HG02870 (cell line): ENCODE measurements around the gene WDFY3.

Experiments used
- ATAC-seq: cut with Tn5 transposase; IDR thresholded peaks from one replicate; pipeline ENCODE4 v1.9.1; 2021; ENCODE audit warnings: mild to moderate bottlenecking, moderate library complexity; ENCODE audit not compliant: unreplicated experiment

Gene WDFY3

GRCh38 chr4:84948056-84948455 lies 18.4 kb downstream of the WDFY3 start:
- no peak for ATAC-seq

GRCh38 chr4:84944947-84945346 lies 21.5 kb downstream of the WDFY3 start:
- no peak for ATAC-seq

- no peak for ATAC-seq
Observed at GRCh38 chr4:84940960-84941359, 25.5 kb downstream of the WDFY3 start.

GRCh38 chr4:84939113-84939512 lies 27.4 kb downstream of the WDFY3 start:
- ATAC-seq = no peak

- no peak for ATAC-seq
Observed at GRCh38 chr4:84938316-84938715, 28.2 kb downstream of the WDFY3 start.

GRCh38 chr4:84937381-84937977 lies 29.0 kb downstream of the WDFY3 start:
- ATAC-seq = no peak

GRCh38 chr4:84936123-84936522 lies 30.4 kb downstream of the WDFY3 start:
- ATAC-seq = no peak

GRCh38 chr4:84932462-84932861 lies 34.0 kb downstream of the WDFY3 start:
- peak; percentile 78 for ATAC-seq

- ATAC-seq = no peak
Observed at GRCh38 chr4:84931961-84932360, 34.5 kb downstream of the WDFY3 start.

GRCh38 chr4:84931274-84931673 lies 35.2 kb downstream of the WDFY3 start:
- no peak for ATAC-seq

- ATAC-seq = no peak
Observed at GRCh38 chr4:84928089-84928488, 38.4 kb downstream of the WDFY3 start.

- no peak for ATAC-seq
Observed at GRCh38 chr4:84927428-84927827, 39.1 kb downstream of the WDFY3 start.

GRCh38 chr4:84925558-84925957 lies 40.9 kb downstream of the WDFY3 start:
- no peak for ATAC-seq

GRCh38 chr4:84924434-84924833 lies 42.1 kb downstream of the WDFY3 start:
- no peak for ATAC-seq

- ATAC-seq = no peak
Observed at GRCh38 chr4:84920617-84921016, 45.9 kb downstream of the WDFY3 start.

- no peak for ATAC-seq
Observed at GRCh38 chr4:84917869-84918600, 48.5 kb downstream of the WDFY3 start.

- ATAC-seq = no peak
Observed at GRCh38 chr4:84917086-84917821, 49.2 kb downstream of the WDFY3 start.

GRCh38 chr4:84916227-84916626 lies 50.3 kb downstream of the WDFY3 start:
- ATAC-seq = no peak

- no peak for ATAC-seq
Observed at GRCh38 chr4:84915396-84915780, 51.1 kb downstream of the WDFY3 start.

GRCh38 chr4:84914686-84915395 lies 51.6 kb downstream of the WDFY3 start:
- ATAC-seq = no peak

GRCh38 chr4:84913176-84913575 lies 53.3 kb downstream of the WDFY3 start:
- ATAC-seq = no peak
